K562 (cell line): ENCODE measurements around the gene ZDHHC8. TPM values are rescaled to one million over a fixed set of nuclear protein-coding genes. Genes with fewer than 3 reads are reported as not detected.

Experiments
- CSDE1 ChIP-seq, 2 experiments: fragments of 450-650 bp; IDR thresholded peaks; 2 replicates each; pipeline ENCODE4 v1.6.1; 2016; ENCODE audit warnings: mild to moderate bottlenecking in 1 of 2
- HNRNPK ChIP-seq: fragments of 200-400 bp; formaldehyde crosslinking; IDR thresholded peaks from one replicate; pipeline ENCODE4 v1.6.1; 2018; ENCODE audit warnings: mild to moderate bottlenecking, low read depth, low read length; ENCODE audit not compliant: poor library complexity, severe bottlenecking
- KAT7 ChIP-seq: sonication (generic); formaldehyde crosslinking; IDR thresholded peaks from 2 replicates; pipeline ENCODE4 v1.8.0; 2022; ENCODE audit warnings: missing genetic modification reagents, mild to moderate bottlenecking, borderline replicate concordance
- MAZ ChIP-seq, 2 experiments: fragments of 450-650 bp in 1 of 2; sonication (generic) in 1 of 2; formaldehyde crosslinking; IDR thresholded peaks in 1 of 2; conservative IDR thresholded peaks in 1 of 2; 2 replicates each; pipeline versions ENCODE4 v1.4.0 to v1.5.0; 2020; ENCODE audit warnings: mild to moderate bottlenecking in 1 of 2, missing genetic modification reagents in 1 of 2
- MXI1 ChIP-seq: IDR thresholded peaks from 2 replicates; pipeline ENCODE4 v1.6.1; 2011; ENCODE audit warnings: low read depth, mild to moderate bottlenecking, improper control_type of control experiment, low read length
- RFX1 ChIP-seq: fragments of 450-650 bp; IDR thresholded peaks from 2 replicates; pipeline ENCODE4 v1.6.1; 2016; ENCODE audit warnings: mild to moderate bottlenecking, moderate library complexity
- SMC3 ChIP-seq: conservative IDR thresholded peaks from 2 replicates; pipeline ENCODE4 v1.6.1; 2011; ENCODE audit warnings: low read depth, low read length, improper control_type of control experiment; ENCODE audit not compliant: insufficient read depth
- ZNF232 ChIP-seq: sonication (generic); formaldehyde crosslinking; IDR thresholded peaks from 2 replicates; pipeline ENCODE4 v1.8.0; 2022; ENCODE audit warnings: mild to moderate bottlenecking, missing genetic modification reagents
- ZNF384 ChIP-seq: IDR thresholded peaks from 2 replicates; pipeline ENCODE4 v1.6.1; 2012; ENCODE audit warnings: low read depth, low read length, improper control_type of control experiment
- ZNF507 ChIP-seq: conservative IDR thresholded peaks from 2 replicates; pipeline ENCODE4 v1.6.1; 2017; ENCODE audit warnings: missing genetic modification characterization, missing compliant biosample characterization
- polyA plus RNA-seq, 8 experiments: library from polyadenylated mRNA; depleted of rRNA in 4 of 8; stranded (reverse) in 5 of 8; unstranded in 3 of 8; fragments of >200 nt; fragmentation: Nextera tagmentation in 2 of 8; fragmentation: Illumina TruSeq in 1 of 8; extraction: Ambion mirVana in 2 of 8; extraction: Trizol in 1 of 8; gene quantifications; 2 replicates each; pipeline versions ENCODE4 v1.2.1 to v1.2.3, GENCODE V29; 2011 to 2014; ENCODE audit warnings: inconsistent platforms in 1 of 8, missing spikeins in 1 of 8
- total RNA-seq, 7 experiments: library from RNA; depleted of rRNA in 6 of 7; stranded (reverse); fragments of >200 nt in 6 of 7; fragmentation: Illumina TruSeq in 2 of 7; extraction: Trizol in 2 of 7; gene quantifications; 2 replicates each; pipeline versions ENCODE4 v1.2.1 to v1.2.3, GENCODE V29; 2011 to 2021; ENCODE audit warnings: low replicate concordance in 1 of 7
- TF ChIP-seq, protein P1 (sequence below): fragments of 200-400 bp; formaldehyde crosslinking; IDR thresholded peaks from 2 replicates; pipeline ENCODE4 v1.6.1; 2017; ENCODE audit warnings: mild to moderate bottlenecking, low read depth, low read length, moderate library complexity
- TF ChIP-seq, protein P2 (sequence below), 2 experiments: fragments of 450-650 bp in 1 of 2; IDR thresholded peaks; 2 replicates each; pipeline ENCODE4 v1.6.1; 2011 to 2017; ENCODE audit warnings: low read depth in 2 of 2, antibody characterized with exemption in 1 of 2, borderline replicate concordance in 1 of 2, low read length in 1 of 2, mild to moderate bottlenecking in 1 of 2, mixed read lengths in 1 of 2; ENCODE audit not compliant: control insufficient read depth in 1 of 2
- TF ChIP-seq, protein P3 (sequence below), 2 experiments: IDR thresholded peaks in 1 of 2; conservative IDR thresholded peaks in 1 of 2; 2 replicates each; pipeline ENCODE4 v1.6.1; 2016; ENCODE audit warnings: low read depth in 2 of 2, mild to moderate bottlenecking in 1 of 2, missing compliant biosample characterization in 1 of 2, missing genetic modification characterization in 1 of 2, moderate library complexity in 1 of 2
- TF ChIP-seq, protein P4 (sequence below): fragments of 450-650 bp; IDR thresholded peaks from one replicate; pipeline ENCODE4 v1.6.1; 2018; ENCODE audit warnings: mild to moderate bottlenecking, moderate library complexity; ENCODE audit not compliant: partially characterized antibody

ZDHHC8 gene
- total and polyA plus RNA-seq, 9 of the 15 experiments (the other 6 are each of a cell fraction or from before 2014, with no cell fraction given), result 0.04 to 109 (median 16.4) TPM

DNA sequence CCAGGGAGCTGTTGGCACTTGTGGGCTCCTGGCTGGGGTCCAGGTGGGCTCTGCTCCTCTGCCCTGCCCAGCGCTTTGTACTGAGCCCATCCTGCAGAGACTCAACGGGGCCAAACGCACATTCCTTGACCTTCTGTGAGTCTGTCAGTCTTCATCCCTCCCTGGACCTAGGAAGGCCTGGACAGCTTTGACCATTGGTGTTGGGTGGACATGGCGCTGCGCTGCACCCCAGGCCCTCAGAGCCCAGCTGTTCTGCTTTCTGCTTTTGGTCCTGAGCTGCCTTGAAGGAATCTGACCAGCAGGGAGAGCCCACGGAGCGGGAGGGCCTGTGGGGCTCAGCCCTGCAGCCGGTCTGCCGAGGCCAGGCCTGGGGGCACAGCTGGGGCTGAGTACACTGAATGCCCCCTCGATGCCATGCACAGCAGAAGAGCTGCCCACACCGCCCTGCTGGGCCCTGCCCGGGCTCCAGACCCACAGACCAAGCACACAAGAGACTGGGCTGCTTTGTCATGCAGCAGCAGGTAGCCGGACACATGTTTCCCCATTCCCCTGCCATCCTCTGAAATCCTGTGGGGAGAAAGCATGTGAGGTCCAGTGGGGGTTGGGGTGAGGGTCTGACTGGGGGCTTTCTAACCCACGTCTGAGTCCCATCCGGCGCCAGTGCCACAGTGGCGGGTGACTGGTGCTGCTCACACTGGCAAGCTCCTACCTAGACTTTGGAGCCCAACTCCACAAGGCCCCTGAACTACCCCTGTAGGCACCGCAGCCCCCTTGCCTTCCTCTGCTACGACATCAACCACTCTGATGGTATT, 43.4 kb downstream of the ZDHHC8 start (continued):
- TF ChIP-seq, protein P1, sequence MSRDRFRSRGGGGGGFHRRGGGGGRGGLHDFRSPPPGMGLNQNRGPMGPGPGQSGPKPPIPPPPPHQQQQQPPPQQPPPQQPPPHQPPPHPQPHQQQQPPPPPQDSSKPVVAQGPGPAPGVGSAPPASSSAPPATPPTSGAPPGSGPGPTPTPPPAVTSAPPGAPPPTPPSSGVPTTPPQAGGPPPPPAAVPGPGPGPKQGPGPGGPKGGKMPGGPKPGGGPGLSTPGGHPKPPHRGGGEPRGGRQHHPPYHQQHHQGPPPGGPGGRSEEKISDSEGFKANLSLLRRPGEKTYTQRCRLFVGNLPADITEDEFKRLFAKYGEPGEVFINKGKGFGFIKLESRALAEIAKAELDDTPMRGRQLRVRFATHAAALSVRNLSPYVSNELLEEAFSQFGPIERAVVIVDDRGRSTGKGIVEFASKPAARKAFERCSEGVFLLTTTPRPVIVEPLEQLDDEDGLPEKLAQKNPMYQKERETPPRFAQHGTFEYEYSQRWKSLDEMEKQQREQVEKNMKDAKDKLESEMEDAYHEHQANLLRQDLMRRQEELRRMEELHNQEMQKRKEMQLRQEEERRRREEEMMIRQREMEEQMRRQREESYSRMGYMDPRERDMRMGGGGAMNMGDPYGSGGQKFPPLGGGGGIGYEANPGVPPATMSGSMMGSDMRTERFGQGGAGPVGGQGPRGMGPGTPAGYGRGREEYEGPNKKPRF, result no peak
- TF ChIP-seq ZNF384 (no peak), HNRNPK (no peak), MXI1 (no peak), CSDE1 (IDR thresholded peaks at IDR 0.05) (no peak), ZNF232 (CRISPR knock-in tag) (no peak), MAZ (CRISPR knock-in tag; conservative IDR thresholded peaks at IDR 0.05 in 1 of 2, IDR thresholded peaks at IDR 0.05 in 1 of 2) (0 out of 4 replicates have a peak, but pooled peaks of 1 of the 2 experiments have one; percentile 52), SMC3 (peak; percentile 67), RFX1 (no peak), KAT7 (CRISPR knock-in tag) (no peak), ZNF507 (tag) (no peak)
- TF ChIP-seq, protein P2, sequence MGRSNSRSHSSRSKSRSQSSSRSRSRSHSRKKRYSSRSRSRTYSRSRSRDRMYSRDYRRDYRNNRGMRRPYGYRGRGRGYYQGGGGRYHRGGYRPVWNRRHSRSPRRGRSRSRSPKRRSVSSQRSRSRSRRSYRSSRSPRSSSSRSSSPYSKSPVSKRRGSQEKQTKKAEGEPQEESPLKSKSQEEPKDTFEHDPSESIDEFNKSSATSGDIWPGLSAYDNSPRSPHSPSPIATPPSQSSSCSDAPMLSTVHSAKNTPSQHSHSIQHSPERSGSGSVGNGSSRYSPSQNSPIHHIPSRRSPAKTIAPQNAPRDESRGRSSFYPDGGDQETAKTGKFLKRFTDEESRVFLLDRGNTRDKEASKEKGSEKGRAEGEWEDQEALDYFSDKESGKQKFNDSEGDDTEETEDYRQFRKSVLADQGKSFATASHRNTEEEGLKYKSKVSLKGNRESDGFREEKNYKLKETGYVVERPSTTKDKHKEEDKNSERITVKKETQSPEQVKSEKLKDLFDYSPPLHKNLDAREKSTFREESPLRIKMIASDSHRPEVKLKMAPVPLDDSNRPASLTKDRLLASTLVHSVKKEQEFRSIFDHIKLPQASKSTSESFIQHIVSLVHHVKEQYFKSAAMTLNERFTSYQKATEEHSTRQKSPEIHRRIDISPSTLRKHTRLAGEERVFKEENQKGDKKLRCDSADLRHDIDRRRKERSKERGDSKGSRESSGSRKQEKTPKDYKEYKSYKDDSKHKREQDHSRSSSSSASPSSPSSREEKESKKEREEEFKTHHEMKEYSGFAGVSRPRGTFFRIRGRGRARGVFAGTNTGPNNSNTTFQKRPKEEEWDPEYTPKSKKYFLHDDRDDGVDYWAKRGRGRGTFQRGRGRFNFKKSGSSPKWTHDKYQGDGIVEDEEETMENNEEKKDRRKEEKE (IDR thresholded peaks at IDR 0.05; ENCODE audit: borderline replicate concordance in 1 of 2, control insufficient read depth in 1 of 2, low read depth in 2 of 2, low read length in 1 of 2), result no peak
- TF ChIP-seq, protein P3, sequence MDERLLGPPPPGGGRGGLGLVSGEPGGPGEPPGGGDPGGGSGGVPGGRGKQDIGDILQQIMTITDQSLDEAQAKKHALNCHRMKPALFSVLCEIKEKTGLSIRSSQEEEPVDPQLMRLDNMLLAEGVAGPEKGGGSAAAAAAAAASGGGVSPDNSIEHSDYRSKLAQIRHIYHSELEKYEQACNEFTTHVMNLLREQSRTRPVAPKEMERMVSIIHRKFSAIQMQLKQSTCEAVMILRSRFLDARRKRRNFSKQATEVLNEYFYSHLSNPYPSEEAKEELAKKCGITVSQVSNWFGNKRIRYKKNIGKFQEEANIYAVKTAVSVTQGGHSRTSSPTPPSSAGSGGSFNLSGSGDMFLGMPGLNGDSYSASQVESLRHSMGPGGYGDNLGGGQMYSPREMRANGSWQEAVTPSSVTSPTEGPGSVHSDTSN (CRISPR knock-in tag; IDR thresholded peaks at IDR 0.05; ENCODE audit: low read depth), result no peak
- TF ChIP-seq, protein P3 (tag; conservative IDR thresholded peaks at IDR 0.05; ENCODE audit: low read depth), result no peak
- TF ChIP-seq, protein P4, sequence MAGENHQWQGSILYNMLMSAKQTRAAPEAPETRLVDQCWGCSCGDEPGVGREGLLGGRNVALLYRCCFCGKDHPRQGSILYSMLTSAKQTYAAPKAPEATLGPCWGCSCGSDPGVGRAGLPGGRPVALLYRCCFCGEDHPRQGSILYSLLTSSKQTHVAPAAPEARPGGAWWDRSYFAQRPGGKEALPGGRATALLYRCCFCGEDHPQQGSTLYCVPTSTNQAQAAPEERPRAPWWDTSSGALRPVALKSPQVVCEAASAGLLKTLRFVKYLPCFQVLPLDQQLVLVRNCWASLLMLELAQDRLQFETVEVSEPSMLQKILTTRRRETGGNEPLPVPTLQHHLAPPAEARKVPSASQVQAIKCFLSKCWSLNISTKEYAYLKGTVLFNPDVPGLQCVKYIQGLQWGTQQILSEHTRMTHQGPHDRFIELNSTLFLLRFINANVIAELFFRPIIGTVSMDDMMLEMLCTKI, result no peak
